HepG2 (cell line): ENCODE data around the gene FIBCD1.

Experiments used
- NFIB ChIP-seq: sonication (generic); formaldehyde crosslinking; IDR thresholded peaks from 2 replicates; pipeline ENCODE4 v1.9.0; 2021; ENCODE audit warnings: missing genetic modification reagents, mild to moderate bottlenecking, borderline replicate concordance
- NFIC ChIP-seq: IDR thresholded peaks from 2 replicates; pipeline ENCODE4 v1.6.1; 2012; ENCODE audit warnings: mild to moderate bottlenecking, low read length, inconsistent platforms
- NR3C1 ChIP-seq: sonication (generic); formaldehyde crosslinking; IDR thresholded peaks from 2 replicates; pipeline ENCODE4 v1.4.0; 2020; ENCODE audit warnings: missing genetic modification reagents
- PATZ1 ChIP-seq: sonication (generic); formaldehyde crosslinking; IDR thresholded peaks from 2 replicates; pipeline ENCODE4 v1.4.0; 2020; ENCODE audit warnings: missing genetic modification reagents
- PHB2 ChIP-seq: fragments of 450-650 bp; IDR thresholded peaks from 2 replicates; pipeline ENCODE4 v1.6.1; 2018; ENCODE audit not compliant: partially characterized antibody
- POLR2AphosphoS5 ChIP-seq: IDR thresholded peaks from 2 replicates; pipeline ENCODE4 v1.6.1; 2012; ENCODE audit warnings: low read depth, low read length
- TFE3 ChIP-seq: IDR thresholded peaks from 2 replicates; pipeline ENCODE4 v1.6.1; 2016
- TF ChIP-seq, protein P1 (sequence below): sonication (generic); formaldehyde crosslinking; IDR thresholded peaks from 2 replicates; pipeline ENCODE4 v1.4.0; 2020; ENCODE audit warnings: mild to moderate bottlenecking, missing genetic modification reagents
- TF ChIP-seq, protein P2 (sequence below): sonication (generic); formaldehyde crosslinking; IDR thresholded peaks from 2 replicates; pipeline ENCODE4 v1.5.0; 2020; ENCODE audit warnings: missing genetic modification reagents, mild to moderate bottlenecking, borderline replicate concordance

DNA sequence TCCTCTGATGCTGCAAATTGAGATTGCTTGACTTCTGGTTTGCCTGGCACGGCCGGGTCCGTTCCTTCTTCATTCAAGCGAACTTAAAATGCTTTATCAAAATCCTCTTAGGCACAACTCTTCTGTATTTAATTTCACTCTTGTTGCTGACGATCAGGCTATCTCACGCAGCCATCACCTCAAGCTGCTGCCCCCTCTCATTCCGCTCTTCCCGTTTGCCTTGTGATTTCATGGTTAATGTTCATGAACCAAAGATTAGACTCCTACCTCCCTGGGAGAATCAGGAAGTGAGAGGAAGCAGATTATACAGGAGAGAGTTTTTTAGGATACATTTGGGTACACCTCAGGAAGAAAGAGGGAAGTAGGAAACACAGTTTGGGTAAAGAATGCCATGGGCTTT lies 65.1 kb downstream of the FIBCD1 start:
- TF ChIP-seq, protein P1, sequence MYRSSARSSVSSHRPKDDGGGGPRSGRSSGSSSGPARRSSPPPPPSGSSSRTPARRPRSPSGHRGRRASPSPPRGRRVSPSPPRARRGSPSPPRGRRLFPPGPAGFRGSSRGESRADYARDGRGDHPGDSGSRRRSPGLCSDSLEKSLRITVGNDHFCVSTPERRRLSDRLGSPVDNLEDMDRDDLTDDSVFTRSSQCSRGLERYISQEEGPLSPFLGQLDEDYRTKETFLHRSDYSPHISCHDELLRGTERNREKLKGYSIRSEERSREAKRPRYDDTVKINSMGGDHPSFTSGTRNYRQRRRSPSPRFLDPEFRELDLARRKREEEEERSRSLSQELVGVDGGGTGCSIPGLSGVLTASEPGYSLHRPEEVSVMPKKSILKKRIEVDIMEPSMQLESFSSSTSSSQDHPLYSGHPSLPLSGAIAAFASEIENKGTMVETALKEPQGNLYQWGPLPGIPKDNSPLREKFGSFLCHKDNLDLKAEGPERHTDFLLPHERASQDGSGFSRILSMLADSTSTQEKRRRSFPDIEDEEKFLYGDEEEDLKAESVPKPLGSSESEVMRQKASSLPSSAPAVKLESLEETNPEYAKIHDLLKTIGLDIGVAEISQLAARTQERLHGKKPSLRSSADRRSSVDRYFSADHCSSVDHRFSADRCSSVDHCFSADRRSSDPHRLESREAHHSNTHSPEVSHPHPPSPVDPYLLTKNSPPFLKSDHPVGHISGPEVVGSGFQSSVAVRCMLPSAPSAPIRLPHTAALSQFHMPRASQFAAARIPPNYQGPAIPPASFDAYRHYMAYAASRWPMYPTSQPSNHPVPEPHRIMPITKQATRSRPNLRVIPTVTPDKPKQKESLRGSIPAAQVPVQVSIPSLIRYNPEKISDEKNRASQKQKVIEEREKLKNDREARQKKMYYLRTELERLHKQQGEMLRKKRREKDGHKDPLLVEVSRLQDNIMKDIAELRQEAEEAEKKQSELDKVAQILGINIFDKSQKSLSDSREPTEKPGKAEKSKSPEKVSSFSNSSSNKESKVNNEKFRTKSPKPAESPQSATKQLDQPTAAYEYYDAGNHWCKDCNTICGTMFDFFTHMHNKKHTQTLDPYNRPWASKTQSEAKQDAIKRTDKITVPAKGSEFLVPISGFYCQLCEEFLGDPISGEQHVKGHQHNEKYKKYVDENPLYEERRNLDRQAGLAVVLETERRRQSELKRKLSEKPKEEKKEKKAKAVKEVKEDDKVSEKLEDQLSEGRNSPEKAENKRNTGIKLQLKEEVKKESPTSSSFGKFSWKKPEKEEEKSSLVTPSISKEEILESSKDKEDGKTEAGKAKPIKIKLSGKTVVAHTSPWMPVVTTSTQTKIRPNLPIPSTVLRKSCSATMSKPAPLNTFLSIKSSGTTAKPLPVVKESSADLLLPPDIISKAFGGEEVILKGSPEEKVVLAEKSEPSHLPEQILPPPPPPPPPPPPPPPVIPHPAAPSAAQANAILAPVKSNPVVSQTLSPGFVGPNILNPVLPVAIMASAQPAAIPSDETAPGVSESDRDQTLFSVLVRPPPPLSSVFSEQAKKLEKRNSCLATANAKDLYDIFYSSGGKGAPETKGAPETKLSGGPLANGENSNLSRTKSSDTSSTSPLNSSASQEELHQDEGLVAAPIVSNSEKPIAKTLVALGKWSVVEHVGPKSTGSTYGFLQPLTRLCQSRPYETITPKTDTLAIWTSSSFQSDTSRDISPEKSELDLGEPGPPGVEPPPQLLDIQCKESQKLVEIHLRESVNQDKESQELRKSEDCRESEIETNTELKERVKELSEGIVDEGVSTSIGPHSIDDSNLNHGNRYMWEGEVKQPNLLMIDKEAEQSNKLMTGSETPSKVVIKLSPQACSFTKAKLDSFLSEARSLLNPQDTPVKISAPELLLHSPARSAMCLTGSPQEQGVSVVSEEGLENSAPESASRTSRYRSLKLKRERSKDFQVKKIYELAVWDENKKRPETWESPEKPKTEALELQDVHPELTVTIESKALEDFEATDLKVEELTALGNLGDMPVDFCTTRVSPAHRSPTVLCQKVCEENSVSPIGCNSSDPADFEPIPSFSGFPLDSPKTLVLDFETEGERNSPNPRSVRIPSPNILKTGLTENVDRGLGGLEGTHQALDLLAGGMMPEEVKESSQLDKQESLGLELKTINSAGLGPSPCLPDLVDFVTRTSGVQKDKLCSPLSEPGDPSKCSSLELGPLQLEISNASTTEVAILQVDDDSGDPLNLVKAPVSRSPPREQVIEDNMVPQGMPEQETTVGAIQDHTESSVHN (CRISPR knock-in tag): no peak
- no peak for TF ChIP-seq POLR2AphosphoS5
- TF ChIP-seq PATZ1 (CRISPR knock-in tag): no peak
- no peak for TF ChIP-seq NFIB (CRISPR knock-in tag)
- TF ChIP-seq NFIC: no peak
- TF ChIP-seq PHB2: no peak
- TF ChIP-seq TFE3: no peak
- TF ChIP-seq NR3C1 (CRISPR knock-in tag): no peak
- TF ChIP-seq, protein P2, sequence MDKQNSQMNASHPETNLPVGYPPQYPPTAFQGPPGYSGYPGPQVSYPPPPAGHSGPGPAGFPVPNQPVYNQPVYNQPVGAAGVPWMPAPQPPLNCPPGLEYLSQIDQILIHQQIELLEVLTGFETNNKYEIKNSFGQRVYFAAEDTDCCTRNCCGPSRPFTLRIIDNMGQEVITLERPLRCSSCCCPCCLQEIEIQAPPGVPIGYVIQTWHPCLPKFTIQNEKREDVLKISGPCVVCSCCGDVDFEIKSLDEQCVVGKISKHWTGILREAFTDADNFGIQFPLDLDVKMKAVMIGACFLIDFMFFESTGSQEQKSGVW (CRISPR knock-in tag): no peak
